NT2/D1 (cell line): ENCODE results near the gene SPDYE18.
"Not testable (repeated sequence)": the region's sequence is repeated elsewhere in the genome, so short reads cannot be mapped to it uniquely, and the experiment has no call there.

Experiments used
- DNase-seq: peaks from one replicate; pipeline ENCODE4 v3.0.0-alpha.2; 2011; ENCODE audit warnings: low read depth, low spot score
- H3K27me3 ChIP-seq: 2 replicates; pipeline ENCODE4 v1.6.0; 2011; ENCODE audit warnings: mild to moderate bottlenecking; ENCODE audit not compliant: insufficient read length, insufficient read depth
- H3K36me3 ChIP-seq: 2 replicates; pipeline ENCODE4 v1.6.1; 2011; ENCODE audit warnings: mild to moderate bottlenecking, low read length, mixed read lengths; ENCODE audit not compliant: insufficient read depth, insufficient read length
- H3K4me1 ChIP-seq: 2 replicates; pipeline ENCODE4 v1.5.1; 2011; ENCODE audit not compliant: insufficient read depth, insufficient read length
- H3K4me3 ChIP-seq: 2 replicates; pipeline ENCODE4 v1.5.1; 2011; ENCODE audit warnings: low read depth; ENCODE audit not compliant: insufficient read length
- H3K9ac ChIP-seq: 2 replicates; pipeline ENCODE4 v1.6.0; 2011; ENCODE audit warnings: low read depth; ENCODE audit not compliant: insufficient read length
- H3K9me3 ChIP-seq: 2 replicates; pipeline ENCODE4 v1.5.1; 2011; ENCODE audit warnings: mild to moderate bottlenecking, low read length; ENCODE audit not compliant: insufficient read depth

Gene SPDYE18

DNA sequence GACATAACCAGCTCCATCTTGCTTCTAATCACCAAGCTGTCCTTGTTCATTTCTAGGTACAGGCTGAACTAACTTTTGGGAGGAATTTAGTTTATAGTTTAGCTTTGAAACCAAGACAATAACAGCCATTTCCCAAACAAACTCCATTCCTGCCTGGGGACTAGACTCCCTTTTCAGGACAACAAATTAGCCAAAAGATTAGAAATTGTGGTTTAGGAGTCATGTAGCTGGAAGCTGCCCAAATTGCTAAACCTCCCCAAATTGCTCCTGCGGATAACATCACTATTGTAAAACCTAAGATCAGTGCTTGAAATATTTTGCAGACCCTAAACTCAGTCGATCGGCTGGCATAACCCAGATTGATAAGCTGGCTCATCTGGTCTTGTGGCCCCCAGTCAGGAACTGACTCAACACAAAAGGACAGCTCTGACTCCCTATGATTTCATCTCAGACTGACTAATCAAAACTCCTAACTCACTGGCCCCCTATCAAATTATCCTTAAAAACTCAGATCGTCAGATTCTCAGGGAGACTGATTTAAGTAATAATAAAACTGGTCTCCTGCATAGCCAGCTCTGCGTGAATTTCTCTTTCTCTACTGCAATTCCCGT, 12.5 kb upstream of the SPDYE18 start:
- H3K9me3 ChIP-seq, H3K36me3 ChIP-seq: not testable (repeated sequence)

DNA sequence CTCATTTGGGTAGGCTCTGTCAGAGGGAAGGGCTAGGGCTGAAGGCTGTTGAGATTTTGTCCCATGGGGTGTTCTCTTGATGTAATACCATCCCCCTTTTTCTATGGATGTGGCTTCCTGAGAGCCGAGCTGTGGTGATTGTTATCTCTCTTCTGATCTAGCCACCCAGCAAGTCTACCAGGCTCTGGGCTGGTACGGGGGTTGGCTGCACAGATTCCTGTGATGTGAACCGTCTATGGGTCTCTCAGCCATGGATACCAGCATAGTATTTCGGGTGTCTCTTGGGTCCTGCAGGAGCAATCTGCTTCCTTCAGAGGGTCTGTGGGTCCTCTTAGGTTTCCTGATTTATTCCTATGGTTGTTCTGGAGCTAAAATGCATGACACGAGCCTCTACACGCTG, 8.8 kb upstream of the SPDYE18 start:
- DNase-seq, H3K4me1 ChIP-seq, H3K9me3 ChIP-seq, H3K4me3 ChIP-seq, H3K9ac ChIP-seq, H3K36me3 ChIP-seq, H3K27me3 ChIP-seq: not testable (repeated sequence)

More for the DNA sequence above, 12.5 kb upstream of the SPDYE18 start:
- H3K4me3 ChIP-seq, H3K27me3 ChIP-seq, H3K4me1 ChIP-seq, DNase-seq, H3K9ac ChIP-seq: not testable (repeated sequence)

DNA sequence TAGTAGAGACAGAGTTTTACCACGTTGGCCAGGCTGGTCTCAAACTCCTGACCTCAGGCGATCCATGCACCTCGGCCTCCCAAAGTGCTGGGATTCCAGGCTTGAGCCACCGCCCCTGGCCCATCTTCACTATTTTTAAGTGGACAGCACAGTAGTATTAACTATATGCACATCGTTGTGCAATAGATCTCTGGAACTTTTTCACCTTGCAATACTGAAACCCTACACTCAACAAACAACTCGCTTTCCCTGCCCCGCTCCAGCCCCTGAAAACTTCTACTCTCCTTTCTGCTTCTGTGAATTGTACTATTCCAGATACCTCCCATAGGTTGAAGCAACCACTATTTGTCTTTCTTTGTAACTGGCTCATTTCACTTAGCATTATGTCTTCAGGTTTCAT, 3.5 kb upstream of the SPDYE18 start:
- H3K9ac ChIP-seq, H3K36me3 ChIP-seq, DNase-seq, H3K27me3 ChIP-seq, H3K9me3 ChIP-seq, H3K4me3 ChIP-seq, H3K4me1 ChIP-seq: not testable (repeated sequence)

DNA sequence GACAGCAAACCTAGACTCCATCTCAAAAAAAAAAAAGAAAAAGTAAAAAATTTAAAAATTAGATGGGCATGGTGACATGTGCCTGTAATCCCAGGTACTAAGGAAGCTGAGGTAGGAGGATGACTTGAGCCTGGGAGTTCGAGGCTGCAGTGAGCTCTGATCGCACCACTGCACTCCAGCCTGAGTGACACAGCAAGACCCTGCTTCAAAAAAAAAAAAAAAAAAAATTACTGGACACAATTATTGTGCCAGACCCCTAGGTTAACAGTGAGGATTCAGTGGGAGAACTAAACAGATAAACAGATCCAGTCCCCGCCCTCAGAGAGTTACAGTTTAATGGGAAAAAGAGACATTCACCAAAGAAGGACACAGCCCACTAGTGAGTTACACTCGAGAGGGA, 1.4 kb upstream of the SPDYE18 start:
- not testable (repeated sequence) for H3K36me3 ChIP-seq, H3K4me3 ChIP-seq, DNase-seq, H3K4me1 ChIP-seq, H3K9me3 ChIP-seq, H3K9ac ChIP-seq, H3K27me3 ChIP-seq

DNA sequence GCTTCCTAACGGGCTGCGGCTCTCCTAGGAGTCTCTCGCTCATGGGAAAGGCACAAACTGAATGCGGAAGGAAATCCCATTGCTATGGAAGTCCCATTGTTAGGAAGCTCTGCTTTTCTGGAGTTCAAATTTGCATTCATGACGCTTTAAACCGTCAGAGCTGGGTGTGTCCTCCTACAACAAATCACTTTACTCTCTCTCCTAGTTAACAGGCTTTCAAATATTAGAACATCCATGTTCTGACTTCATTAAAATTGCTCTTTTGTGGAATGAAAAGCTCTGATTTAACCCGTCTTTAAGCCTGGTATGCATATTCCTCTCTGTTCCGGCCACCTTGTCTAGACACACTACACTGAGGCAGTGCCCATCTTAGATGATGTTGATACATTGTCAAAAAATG, 30.1 kb downstream of the SPDYE18 start, which contains the start of gene SPDYE17:
TSS of gene SPDYE17 (minus strand) at position 101 of the 400 bp plus-strand sequence. CDS start 1,791 bp downstream, outside the sequence.
- H3K9ac ChIP-seq, H3K4me3 ChIP-seq, H3K4me1 ChIP-seq, H3K9me3 ChIP-seq, H3K36me3 ChIP-seq, H3K27me3 ChIP-seq, DNase-seq: not testable (repeated sequence)

DNA sequence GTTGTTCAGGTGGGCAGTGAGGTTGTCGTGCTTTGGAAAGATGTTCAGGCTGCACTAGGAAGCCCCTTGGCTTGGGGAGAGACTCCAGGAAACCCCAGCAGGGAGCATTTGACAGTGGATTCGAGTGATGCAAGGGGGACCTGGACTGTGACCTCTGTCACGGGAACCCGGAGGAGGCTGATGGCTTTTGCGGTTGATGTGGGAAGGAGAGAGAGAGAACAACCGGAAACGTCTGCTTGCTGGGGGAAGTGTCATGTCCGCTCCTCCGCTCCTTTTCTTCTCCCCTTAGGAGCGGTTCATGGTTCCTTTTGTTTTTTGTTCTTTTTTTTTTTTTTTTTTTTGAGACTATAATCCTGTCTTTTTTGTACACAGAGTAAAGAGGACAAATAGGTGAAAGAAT, 36.0 kb downstream of the SPDYE18 start:
- H3K9me3 ChIP-seq, H3K9ac ChIP-seq: not testable (repeated sequence)

DNA sequence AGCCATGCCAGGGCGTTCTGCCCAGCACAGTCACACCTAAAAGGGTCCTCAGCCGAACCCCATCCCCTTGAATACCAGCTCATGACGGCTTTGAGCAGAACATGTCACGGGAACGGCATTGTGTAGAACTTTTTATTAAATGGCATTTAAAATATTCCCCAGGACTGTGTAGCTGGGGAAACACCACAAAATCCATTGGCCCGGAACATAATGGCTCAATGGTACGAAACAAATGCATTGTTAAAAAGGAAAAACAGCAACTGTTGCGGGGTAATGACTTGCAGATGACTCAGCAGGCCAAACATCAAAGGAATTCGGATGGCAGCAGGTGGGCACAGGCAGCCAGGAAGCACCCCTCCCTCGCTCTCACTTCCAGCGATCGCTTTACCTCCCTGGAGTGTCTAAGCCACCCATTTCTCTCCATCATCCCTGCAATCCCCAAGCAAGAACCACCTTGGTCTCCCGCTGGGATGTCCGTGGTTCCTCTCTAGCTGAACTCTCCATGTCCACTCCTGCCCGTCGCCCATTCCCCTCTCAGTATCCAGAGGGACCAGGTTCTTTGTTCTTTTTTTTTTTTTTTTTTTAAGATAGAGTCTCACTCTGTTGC, 52.2 kb downstream of the SPDYE18 start:
- not testable (repeated sequence) for H3K4me3 ChIP-seq, DNase-seq, H3K36me3 ChIP-seq, H3K9me3 ChIP-seq, H3K27me3 ChIP-seq, H3K4me1 ChIP-seq, H3K9ac ChIP-seq

More for the DNA sequence above, 36.0 kb downstream of the SPDYE18 start:
- not testable (repeated sequence) for DNase-seq, H3K27me3 ChIP-seq, H3K36me3 ChIP-seq, H3K4me3 ChIP-seq, H3K4me1 ChIP-seq

DNA sequence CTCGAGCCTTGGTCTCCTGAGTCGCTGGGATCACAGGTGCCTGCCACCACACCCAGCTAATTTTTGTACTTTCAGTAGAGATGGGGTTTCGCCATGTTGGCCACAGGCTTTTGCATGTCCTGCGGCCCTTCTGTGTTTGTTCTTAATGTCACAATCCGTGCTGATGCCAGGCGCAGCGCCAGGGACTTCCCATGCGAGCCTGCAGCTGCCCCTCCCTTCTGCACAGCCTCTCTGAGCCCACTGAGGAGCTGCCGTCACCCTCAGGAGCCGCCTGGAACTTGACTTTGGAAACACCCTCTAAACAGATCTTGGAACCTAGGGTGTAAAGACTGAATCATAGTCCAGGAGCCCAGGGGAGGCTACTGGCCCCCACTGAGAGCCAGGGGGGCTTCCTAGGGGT, 54.4 kb downstream of the SPDYE18 start:
- not testable (repeated sequence) for DNase-seq

DNA sequence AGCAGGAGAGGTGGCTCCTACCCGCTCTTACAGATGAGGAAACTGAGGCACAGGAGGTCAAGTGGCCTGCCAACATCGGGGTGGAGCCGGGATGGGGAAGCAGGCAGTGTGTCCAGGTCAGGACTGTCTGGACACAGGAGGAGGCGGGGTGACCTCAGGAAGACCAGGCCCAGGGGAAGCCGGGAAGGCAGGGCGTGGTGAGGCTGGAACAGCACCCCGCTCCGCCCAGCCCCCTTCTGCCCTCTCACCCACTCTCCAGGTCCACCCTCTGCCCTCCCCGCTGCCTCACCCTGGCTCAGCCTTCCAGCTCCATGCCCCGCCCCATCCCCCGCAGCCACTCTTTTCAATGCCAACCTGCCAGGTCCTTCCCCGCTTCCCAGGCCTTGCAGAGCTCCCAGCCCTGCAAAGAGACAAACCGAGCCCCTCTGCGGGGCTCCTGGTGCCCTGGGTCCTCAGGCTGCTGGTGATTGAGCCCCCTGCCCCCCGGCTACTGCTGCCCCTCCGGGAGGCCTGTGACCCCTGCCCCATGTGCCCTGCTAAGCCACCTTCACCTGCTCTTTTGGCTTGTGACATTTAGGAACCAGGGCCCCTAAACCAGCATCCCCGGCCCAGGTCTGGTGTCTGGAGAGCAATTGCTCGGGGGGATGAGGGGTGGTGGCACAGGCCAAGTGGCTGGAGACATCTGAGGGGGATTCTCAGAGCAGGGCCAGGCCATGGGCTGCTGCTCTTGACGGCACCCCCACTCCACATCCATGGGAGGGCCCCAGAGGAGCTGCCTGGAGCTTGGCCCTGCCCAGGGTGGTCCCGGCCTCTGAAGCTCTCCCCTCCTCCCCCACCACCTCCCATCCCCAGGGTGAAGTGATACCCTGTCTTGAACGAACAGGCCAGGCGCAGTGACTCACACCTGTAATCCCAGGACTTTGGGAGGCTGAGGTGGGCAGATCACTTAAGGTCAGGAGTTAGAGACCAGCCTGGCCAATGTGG, 55.9 kb downstream of the SPDYE18 start:
- H3K4me1 ChIP-seq, DNase-seq, H3K27me3 ChIP-seq, H3K36me3 ChIP-seq, H3K9ac ChIP-seq, H3K9me3 ChIP-seq, H3K4me3 ChIP-seq: not testable (repeated sequence)

More for the DNA sequence above, 54.4 kb downstream of the SPDYE18 start:
- not testable (repeated sequence) for H3K9me3 ChIP-seq, H3K27me3 ChIP-seq, H3K4me3 ChIP-seq, H3K36me3 ChIP-seq, H3K9ac ChIP-seq, H3K4me1 ChIP-seq

DNA sequence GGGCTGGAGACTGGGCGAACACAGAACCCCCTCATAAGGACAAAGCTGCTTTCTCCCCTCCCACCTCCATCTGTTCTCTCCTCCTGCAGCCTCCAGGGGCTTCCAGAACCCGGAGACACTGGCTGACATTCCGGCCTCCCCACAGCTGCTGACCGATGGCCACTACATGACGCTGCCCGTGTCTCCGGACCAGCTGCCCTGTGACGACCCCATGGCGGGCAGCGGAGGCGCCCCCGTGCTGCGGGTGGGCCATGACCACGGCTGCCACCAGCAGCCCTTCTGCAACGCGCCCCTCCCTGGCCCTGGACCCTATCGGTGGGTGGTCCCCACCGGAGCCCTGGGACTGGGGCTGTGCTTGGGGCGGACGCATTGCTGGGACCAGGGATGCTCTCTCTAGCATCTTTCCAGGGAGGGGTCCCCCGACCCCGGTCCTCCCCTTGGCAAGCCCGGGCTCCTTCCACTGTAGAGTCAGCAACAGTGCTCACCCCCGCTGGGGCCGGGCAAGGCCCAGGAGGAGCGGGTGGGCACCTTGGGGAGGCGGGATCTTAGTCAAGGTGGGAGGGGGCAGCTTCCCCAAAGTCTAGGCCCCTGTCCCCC, 56.8 kb downstream of the SPDYE18 start:
- H3K27me3 ChIP-seq, H3K9me3 ChIP-seq, H3K9ac ChIP-seq, DNase-seq, H3K4me1 ChIP-seq, H3K4me3 ChIP-seq, H3K36me3 ChIP-seq: not testable (repeated sequence)

DNA sequence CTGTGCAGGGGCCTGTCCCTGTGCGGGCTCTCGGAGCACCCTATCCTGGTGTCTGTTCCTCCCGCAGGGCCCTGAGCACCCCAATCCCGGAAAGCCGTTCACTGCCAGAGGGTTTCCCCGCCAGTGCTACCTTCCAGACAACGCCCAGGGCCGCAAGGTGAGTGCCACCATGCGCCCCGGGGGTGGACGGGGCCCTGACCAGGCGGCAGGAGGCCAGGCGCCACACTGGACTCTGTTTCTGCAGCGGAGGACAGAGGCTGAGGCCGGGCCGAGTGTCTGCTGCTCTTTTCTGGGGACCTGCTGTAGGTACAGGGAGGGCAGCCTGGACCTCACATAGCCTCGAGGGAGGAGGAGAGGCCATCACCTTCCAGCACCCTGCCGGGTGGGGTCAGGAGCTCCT, 58.2 kb downstream of the SPDYE18 start:
- DNase-seq, H3K9ac ChIP-seq, H3K4me1 ChIP-seq, H3K4me3 ChIP-seq, H3K27me3 ChIP-seq, H3K9me3 ChIP-seq, H3K36me3 ChIP-seq: not testable (repeated sequence)
